NCI-H2171 (cell line): Measurements from ENCODE around the gene DNAJA3.

ENCODE experiments used
- DNase-seq: peaks from one replicate; lab custom pipeline; 2025; lab: John Stamatoyannopoulos, UW

DNAJA3 gene

DNA sequence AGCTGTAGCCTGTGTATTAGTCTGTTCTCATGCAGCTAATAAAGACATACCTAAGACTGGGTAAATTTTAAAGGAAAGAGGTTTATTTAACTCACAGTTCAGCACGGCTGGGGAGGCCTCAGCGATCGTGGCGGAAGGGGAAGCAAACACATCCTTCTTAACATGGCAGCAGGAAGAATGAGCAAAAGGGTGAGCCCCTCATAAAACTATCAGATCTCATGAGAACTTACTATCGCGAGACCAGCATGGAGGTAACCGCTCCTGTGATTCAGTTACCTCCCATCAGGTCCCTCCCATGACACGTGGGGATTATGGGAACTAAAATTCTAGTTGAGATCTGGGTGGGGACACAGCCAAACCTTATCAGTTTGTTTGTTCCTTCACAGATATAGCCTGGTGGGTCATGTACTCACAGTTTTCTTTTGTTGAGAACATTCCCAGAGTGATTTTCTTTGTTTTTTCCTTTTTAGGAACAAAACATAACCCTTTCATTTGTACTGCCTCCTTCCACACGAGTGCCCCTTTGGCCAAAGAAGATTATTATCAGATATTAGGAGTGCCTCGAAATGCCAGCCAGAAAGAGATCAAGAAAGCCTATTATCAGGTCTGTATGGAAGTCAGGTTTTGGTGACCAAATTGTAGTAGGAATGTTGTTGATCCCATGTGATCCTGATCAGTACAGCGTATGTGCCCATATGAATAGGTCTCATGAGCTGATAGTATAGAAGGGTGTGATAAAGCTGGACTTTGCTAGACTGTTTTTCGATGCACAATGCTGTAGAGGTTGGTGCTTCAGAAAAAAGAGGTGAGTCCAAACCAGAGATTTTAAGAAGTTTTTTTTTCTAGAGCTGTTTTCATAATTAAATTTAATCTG lies 8.5 kb downstream of the DNAJA3 start:
- DNase-seq, result no peak

DNA sequence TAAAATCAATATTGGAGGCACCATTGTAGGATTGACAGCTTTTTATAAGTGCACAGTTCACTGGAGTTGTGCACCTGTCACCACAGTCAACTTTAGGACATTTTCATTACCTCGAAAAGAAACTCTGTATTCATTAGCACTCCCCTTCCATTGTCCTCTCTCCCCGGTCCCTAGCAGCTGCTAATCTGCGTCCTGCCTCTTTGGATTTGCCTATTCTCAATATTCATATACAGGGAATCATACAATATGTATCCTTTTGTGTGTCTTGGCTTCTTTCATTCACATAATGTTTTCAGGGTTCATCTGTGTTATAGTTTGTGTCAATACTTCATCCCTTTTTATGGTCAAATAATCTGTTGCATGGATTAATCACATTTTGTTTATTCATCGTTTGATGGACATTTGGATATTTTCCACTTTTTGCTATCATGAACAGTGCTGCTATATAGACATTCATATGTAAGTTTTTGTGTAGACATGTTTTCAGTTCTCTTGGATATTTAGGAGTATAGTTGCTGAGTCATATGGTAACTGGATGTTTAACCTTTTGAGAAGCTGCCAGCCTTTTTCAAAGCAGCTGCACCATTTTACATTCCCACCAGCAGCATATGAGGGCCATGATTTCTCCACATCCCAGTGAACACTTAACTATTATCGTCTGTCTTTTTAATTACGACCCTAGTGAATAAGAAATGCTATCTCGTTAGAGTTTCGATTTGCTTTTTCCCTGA lies 9.8 kb downstream of the DNAJA3 start:
- no peak for DNase-seq

DNA sequence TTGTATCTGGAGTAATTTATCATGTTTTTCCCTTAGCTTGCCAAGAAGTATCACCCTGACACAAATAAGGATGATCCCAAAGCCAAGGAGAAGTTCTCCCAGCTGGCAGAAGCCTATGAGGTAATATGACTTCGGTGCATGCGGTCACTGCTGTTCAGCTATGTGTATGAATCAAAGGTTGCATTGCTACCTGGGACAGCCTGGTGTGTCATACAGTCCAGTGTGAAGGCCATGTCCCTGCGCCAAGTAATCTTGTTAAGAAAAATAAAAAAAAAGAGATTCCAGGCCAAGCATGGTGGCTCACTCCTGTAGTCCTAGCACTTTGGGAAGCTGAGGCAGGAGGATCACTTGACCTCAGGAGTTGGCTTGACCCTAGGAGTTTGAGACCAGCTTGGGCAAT lies 11.7 kb downstream of the DNAJA3 start:
- no peak for DNase-seq

DNA sequence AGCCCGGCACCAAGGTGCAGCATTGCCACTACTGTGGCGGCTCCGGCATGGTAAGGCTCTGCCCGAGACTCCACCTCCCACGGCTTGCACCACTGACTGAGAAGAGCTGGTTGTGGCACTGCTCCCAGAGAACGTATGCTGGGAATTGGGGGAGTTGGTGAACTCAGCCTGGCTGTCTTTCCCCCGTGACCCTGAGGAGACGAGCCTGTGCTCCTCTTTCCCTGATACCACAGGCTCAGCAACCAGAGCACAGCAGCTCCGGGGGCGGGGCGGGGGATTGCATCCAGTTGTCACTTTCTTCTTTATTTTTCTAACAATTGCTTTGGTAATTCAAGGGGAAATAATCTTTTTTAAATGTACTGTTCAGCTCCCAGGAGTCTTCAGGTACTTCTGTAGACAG lies 16.7 kb downstream of the DNAJA3 start:
- no peak for DNase-seq

DNA sequence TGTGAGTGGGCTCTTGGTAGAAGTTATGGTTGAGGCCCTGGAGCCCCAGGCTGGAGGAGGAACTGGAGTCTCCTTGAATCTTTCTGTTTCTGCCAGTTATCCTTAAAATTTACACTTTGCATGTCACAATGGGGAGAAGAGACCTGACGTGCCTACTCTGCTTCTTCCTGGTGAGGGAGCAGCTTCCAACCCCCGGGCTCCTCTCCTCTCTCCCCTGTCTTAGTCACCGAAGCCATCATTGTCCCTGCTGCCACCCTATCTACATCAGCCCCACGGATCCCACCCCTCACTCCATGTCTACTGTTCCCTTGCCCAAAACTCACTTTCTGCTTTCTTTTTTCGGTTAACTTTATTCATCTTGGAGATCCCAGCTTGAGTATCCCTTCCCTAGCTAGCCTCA lies 17.6 kb downstream of the DNAJA3 start:
- DNase-seq, result no peak

DNA sequence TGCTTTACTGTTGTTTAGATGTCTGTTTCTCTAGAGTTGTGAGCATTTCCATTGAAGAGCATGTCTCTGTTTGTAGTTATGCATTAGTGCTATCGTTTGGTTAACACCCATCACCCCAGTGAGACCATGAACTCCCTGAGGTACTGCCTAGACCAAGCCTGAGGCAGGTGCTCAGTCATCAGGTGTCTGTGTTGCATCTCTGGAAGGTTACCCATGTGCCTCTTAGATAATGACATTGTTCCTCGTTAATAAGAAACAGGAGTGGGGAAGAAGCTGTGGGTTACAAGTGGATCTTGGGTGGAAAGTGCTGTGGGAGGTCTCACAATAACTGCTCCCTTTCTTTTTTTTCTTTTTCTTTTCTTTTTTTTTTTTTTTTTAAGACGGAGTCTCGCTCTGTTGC lies 18.3 kb downstream of the DNAJA3 start:
- no peak for DNase-seq

DNA sequence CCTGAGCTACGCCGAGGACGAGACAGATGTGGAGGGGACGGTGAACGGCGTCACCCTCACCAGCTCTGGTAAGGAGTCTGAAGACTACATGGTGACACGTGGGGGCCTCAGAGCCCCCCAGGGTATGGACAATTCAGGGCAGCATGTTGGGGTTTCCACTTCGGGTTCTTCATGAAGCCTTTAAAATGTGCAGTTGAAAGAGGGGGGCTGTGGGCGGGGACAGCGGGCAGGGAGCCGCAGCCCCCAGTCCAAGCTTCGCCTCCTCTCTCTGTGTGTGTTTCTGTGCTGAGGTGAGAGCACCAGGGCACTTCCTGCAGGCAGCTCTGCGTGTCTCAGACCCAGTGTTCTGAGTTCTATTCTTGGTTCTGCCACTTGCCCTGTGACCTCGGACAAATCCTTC lies 24.8 kb downstream of the DNAJA3 start:
- DNase-seq, result no peak

DNA sequence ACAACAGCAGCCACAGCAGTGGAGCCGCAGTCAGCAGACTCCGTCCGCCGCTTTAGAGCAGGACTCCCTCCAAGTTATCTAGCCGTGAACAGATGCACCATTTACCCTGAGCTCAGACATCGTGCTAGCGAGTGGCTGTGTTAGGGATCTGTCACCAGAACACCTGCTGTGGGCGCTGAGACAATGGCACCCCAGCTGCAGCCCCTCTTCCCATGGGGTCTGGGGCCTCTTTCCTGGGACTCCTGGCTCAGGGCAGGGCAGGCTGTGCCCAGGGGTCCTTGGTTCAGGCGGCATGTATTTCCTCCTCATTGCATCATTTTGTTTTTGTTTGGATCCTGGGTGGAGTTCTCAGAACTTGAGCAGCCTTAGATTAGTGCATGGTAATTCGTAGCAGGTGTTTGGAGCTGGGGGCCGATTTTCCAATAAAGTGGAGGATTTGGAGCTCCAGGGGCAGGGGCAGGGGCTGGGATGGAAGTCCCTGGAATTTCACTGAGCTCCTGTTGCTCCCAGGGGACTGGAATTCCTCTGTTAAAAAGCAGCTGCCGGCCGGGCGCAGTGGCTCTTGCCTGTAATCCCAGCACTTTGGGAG lies 25.4 kb downstream of the DNAJA3 start:
- DNase-seq, result peak; percentile 26

DNA sequence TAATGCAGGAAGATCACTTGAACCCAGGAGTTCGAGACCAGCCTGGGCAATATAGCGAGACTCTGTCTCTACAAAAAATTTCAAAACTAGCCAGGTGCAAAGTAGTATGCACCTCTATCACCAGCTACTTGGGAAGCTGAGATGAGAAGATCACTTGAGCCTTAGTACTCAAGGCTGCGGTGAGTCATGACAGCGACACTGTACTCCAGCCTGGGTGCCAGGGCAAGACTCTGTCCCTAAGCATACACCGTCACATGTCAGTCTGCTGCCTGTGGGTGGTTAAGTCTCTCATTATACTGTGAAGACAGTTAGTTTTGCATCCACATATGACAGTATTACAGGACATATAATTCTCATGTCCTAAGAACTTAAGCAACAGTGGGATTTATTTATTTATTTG lies 27.0 kb downstream of the DNAJA3 start:
- DNase-seq, result no peak

DNA sequence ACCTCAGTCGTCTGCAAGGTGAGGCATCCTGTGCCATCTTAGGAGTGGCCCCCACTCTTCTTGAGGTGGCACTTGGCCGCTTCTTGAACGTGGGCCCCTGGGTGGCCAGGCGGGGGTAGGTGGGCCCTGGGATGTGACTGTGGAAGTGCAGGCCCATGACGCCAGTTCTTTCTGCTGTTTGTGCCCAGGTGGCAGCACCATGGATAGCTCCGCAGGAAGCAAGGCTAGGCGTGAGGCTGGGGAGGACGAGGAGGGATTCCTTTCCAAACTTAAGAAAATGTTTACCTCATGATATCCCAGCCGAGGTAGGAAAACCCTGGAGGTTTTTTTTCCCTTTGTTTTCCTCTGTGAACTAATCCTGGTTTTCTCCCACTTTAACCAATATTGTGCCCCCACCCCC lies 29.0 kb downstream of the DNAJA3 start:
- DNase-seq, result no peak

DNA sequence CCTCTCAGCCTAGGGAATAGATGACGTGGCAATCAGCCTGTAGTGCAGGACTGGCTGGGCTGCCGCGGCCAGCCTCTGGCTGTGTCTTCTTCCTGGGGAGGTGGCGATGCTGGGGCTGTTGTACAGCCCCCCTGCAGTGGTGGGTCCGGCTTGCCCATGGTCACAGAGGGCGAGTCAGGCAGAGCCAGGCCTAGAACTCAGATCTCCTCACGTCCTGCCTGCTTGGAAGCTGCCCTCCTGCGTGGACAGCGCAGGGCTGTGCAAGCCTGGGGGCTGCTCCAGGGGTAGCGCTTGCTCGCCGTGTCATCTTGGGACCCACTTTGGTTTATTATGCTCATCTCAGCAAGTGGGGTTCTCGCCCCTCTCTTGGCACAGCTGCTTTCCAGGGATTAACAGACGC lies 29.4 kb downstream of the DNAJA3 start:
- DNase-seq, result no peak

DNA sequence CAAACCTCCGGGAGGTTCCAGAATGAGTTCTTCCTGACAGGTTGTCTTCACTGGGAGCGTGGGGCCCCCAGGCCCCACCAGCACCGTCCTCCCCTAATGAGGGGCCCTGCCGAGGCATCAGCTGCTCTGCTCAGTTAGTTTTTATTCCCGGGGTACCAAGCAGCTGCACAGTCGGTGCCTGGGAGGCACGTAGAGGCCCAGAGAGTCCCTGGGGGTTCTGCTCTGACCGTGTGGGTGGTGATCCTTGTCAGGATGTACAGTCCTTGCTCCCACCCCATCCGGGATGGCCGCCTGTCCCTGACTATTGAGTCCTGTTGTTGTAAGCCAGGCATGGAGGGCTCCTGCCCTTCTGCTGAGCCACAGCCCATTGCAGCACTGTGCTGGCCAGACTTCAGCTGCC lies 30.3 kb downstream of the DNAJA3 start:
- DNase-seq, result no peak

DNA sequence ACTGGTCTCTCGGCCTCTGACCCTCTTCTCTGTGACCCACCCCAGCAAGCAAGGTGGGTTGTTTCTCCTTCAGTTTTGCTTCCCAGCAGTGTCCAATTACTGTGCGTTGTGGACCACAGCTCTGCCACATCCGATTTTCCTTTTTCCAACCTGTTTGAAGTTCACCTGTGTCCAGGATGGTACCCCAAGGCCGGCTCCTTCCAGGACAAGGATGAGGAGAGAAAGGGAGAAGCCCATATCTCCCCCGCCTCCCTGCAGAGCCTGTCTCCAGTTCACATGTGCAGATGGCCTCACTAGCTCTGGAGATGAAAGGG lies 35.2 kb downstream of the DNAJA3 start:
- no peak for DNase-seq

DNA sequence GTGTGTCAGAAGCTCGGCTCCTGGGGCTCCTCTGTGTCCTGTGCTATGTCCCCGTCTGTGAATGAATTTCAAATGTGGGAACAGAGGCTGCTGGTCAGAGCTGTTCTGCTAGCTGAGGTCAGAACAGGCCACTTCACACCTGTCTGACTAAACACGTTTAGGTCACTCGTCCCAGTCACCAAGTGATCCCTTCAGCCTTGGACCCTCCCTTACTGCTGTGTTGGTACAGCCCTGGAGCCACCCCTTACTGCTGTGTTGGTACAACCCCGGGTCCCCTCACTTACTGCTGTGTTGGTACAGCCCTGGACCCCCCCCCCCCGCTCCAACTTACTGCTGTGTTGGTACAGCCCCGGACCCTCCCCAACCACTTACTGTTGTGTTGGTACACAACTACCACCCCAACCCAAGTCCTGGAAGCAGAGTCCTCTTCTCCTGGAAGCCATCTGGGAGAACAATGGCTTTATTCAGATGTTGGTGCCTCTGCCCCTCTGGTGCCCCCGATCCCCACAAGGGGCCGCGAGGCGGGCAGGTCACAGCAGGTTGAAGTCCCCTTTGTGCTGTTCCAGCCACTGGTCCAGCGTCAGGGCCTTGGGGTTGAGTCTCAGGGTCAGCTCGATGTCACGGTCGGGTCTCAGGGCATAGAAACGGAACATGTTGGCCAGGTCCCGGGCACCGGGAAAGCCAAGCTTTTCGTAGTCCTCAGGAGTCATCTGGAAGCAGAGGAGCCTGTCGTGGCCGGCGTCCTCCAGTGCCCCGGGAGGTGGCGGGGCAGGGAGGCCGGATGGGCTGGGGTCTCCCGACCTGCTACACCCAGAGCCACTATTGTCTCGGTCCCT lies 35.8 kb downstream of the DNAJA3 start:
- no peak for DNase-seq

DNA sequence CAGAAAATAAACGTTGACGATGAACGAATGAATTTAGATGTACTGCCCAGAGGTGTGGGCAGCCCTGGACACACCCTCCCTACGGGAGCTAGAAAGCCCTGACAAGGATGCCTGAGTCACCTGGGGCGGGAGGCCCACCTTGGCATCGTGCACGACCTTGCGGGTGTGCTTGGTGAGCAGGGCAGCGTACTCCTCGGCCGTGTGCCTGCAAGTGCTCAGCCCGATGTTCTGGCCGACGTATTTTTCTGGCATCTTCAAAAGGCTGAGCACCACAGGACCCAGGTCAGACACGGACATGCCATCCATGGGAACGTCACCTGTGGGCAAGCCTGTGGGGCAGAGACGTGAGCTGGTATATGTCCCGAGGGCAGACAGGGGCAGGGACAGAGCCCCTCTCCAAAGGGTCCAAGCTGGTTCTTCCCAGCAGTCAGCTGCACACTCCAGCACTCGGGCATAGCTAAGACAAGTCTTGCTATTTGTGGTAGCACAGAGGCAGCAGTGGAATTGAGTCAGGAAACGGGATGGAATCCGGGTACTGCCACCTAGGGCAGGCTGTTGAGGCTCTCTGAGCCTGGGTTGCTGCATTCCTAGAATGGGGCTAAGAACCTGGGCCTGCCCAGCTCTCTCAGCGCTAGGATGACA lies 38.0 kb downstream of the DNAJA3 start:
- no peak for DNase-seq

DNA sequence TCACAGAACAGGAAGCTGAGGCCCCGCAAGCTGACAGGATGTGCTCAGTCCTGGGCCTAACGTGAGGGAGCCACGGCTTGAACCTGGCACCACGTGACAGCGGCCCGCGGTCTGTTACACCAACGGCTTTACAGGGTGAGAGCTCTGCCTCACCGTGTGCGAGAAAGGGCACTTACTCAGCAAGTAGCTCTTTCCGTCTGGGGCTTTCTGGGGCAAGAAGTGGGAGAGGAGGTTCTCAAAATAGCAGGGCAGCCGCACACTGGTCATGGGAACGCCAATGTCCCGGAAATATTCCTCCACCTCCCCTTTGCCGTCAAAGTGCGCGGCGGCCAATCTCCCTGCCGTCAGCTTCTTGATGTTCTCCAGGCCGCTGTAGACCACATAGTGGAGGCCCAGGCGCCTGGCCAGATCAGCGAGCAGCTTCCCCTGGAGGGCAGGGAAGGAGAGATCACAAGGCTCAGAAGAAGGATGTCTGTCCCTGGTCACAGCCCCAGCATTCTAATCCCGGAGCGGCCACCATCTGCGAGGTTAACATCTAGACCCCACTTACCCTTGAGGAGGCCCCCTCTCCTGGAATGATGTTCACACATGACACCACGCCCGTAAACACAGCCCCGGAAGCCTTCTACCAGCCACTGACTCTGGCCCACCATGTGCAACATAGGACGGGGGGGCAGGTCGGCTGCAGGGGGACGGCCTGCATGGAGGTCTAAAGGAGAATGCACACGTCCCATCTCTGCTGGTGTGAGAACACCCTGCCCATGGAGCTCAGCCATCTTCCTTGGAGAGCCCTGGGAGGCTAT lies 40.5 kb downstream of the DNAJA3 start:
- no peak for DNase-seq

DNA sequence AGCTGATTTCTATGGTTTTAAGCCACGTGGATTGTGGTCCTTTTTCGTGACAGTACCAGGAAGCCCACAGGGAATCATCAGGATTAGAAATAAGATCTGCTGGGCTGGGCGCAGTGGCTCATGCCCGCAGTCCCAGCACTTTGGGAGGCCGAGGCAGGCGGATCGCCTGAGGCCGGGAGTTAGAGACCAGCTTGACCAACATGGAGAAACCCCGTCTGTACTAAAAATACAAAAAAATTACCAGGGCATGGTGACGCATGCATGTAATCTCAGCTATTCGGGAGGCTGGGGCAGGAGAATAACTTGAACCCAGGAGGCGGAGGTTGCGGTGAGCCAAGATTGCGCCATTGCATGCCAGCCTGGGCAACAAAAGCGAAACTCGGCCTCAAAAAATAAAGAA lies 42.2 kb downstream of the DNAJA3 start:
- DNase-seq, result no peak

DNA sequence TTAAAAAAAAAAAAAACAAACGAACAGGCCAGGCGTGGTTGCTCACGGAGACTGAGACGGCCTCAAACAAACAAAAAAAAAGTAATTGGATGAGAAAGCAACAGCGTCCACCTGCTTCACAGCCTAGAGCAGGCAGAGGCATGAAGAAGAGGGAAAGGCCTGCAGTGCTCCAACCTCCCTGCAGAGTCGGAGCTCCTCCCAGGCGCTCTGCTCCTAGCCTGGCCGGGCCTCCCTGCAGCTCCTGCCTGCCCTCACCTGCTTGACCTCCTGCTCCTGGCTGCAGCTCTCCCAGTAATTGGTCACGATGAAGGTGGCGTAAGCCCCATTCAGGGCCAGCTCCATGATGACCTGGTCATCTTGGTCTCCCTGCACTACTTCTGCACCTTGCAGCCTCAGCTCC lies 43.3 kb downstream of the DNAJA3 start:
- no peak for DNase-seq

DNA sequence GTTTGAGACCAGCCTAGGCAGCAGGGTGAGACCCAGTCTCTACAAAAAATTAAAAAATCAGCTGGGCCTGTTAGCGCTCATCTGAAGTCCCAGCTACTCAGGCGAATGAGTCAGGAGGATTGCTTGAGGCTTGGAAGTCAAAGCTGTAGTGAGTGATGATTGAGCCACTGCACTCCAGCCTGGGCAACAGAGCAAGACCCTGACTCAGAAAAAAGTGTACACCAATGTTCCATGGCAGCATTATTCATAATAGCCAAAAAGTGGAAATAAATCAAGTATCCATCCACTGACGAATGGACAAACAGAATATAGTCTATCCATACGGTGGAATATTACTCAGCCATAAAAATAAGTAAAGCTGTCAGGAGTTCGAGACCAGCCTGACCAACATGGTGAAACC lies 46.2 kb downstream of the DNAJA3 start:
- no peak for DNase-seq

DNA sequence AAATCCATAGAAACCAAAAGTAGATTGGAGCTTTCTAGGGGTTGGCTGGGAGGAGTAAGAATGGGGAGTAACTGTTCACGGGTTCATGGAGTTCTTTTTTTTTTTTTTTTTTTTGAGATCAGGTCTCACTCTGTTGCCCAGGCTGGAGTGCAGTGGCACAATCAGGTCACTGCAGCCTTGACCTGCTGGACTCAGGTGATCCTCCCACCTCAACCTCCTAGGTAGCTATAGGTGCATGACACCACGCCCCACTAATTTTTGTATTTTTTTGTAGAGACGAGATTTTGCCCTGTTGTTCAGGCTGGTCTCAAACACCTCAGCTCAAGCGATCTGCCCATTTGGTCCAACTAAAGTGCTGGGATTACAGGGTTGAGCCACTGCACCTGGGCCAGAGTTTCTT lies 47.2 kb downstream of the DNAJA3 start:
- no peak for DNase-seq
